HG03571 (cell line): ENCODE results near the gene NMU.
"Not testable (repeated sequence)": the region's sequence is repeated elsewhere in the genome, so short reads cannot be mapped to it uniquely, and the experiment has no call there.

Experiments
- ATAC-seq: cut with Tn5 transposase; IDR thresholded peaks from one replicate; pipeline ENCODE4 v1.9.1; 2021; ENCODE audit not compliant: unreplicated experiment

The NMU gene

DNA sequence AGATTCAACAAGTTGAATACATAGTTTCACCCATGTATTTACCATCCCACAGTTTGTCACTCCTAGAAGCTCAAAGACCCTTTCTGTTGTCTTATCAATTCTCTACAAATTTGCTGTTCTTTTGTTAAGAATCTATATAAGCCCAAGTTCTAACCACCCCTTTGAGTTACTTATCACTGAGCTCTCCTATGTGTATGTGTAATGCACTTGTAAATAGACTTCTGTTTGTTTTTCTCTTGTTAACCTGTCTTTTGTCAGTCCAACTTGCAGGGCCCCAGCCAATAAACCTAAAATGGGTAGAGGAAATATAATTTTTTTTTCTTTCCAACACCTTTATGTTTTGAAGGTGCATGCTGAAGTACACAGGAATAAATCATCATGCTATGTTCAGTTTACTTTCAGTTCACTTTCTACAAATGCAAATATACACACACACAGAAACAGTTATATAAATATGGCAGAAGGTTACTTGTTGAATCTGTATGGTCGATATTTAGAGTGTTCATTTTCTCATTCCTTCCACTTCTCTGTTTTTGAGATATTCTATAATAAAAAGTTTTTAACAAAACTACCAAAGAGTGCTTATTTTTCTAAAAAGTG, 67.1 kb downstream of the NMU start:
- ATAC-seq, result no peak

DNA sequence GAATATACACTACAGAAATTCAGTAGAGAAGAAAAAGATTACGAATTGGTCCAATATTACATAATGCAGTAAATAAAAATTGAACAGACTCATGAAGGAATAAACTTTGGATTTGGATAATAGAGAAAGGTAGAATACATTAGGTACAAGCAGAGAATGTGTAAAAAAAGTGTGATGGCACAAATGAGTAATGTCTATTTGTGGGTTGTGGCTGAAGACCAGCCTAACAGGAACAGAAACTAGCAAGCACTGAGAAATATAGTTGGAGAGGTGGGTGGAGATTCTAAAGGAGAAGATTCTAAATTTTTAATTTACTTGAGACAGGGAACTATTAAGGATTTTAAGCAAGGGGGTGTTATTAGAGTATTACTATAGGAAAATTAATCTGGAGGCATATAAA, 74.2 kb downstream of the NMU start:
- peak; percentile 97 for ATAC-seq

DNA sequence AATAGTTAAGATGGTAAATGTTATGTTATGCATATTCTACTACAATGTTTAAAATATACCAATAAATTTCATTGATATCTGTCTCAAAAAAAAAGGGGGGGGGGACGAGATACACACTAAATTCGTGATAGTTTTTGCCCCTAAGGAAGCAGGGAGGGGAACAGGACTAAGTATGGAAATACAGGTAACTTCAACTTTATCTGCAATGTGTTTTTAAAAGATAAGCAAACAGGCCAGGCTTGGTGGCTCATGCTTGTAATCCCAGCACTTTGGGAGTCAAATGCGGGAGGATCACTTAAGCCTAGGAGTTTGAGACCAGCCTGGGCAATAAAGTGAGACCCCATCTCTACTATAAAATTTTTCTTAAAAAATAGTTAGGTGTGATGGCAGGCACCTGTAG, 76.0 kb downstream of the NMU start:
- ATAC-seq, result no peak

DNA sequence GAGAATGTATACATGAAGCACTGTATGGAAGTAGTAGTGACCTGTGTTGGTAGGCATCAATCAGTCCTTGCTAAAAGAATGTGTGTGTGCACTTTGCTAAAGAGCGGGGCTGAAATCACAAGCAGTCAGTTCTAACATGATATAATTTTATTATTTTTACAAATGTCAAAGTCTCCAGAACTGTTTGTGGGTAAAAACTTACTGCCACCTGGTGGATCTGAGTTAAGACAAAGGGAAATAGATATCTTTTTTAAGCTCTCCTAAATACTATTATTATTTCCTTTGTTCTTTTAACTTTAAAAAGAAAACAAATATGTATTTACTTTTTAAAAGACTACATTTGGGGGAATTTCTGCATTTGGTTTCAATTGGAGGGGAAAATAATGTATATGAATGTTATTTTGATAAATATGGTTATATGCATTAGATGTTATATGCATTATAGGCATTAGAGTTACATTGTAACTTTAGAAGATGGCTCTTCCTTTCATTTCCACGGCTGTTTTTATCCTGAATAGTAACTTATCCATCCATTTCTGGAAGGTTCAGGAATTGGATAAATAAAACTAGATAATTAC, 81.6 kb downstream of the NMU start:
- no peak for ATAC-seq

DNA sequence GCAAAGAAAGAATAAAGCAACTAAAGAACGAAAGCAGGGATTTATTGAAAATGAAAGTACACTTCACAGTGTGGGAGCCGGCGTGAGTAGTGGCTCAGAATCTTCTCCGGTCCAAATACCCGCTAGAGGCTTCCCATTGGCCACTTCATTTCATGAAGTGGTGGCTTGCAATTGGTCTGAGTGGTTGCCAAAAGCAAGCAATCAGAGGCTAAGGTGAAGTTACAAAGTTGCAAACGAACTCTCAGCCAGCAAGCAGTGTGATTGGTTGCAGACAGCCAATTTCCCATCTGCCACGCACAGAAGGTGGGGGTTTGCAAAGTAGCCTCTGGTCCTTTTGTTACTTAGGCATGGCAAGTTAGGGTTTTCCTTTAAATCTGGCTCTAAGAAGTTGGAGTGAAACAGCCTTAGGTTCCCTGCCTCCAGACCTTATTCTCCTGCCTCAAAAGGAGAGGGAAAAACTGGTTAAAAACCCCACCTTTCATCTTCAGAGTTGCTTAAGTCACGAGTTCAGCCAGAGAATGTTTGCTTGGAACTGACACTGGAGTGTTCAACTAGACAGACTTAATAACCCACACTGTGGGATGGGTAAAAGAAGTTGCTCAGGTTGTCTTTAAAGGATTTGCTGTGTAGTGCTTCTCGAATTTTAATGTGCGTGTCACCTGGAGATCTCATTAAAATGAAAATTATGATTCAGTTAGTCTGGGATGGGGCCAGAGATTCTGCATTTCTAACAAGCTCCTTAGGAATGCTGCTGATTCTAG, 82.5 kb downstream of the NMU start:
- no peak for ATAC-seq

DNA sequence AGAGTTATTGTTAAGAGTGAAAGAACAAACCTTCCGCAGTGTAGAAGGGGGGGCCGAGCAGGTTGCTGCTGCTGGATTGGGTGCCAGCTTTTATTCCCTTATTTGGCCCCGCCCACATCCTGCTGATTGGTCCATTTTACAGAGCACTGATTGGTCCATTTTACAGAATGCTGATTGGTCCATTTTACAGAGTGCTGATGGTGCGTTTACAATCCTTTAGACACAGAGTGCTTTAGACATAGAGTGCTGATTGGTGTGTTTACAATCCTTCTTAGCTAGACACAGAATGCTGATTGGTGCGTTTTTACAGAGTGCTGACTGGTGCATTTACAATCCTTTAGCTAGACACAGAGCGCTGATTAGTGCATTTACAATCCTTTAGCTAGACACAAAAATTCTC, 84.1 kb downstream of the NMU start:
- ATAC-seq, result not testable (repeated sequence)

DNA sequence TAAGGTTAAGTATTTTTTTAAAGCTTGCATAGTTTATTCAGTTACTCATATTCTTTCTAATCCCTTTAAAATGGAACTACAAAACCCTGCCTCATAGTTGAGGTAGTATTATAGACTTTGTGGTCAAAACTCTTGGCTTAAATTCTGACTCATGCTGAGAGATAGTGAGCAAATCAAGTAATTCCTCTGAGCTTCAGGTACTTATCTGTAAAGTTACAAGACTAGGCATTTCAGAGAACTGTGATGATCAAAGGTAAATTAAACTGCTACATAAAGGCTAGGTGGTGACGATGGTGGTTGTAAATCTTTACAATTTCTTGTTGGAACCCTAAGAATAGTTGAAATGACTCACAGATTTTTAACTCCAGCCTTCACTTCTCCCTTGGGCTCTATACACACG, 86.2 kb downstream of the NMU start:
- no peak for ATAC-seq

DNA sequence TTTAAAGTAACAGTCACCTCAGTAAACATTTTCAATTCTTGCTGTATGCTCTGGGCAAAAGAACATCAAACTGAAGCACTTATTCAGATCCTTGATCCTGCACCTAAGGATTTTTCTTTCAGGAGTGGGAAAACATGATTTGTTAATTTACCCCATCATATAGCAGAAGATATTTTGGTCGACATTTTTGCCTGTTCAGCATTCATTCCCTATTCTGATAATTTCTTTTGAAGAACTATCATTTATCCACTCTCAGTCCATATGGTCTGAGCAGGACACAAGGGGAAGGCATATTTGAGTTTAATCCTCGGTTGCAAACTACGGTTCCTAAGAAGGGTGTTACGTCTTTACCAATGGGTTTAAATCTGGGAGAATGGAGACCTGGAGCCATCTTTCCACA, 88.2 kb downstream of the NMU start:
- ATAC-seq, result no peak

DNA sequence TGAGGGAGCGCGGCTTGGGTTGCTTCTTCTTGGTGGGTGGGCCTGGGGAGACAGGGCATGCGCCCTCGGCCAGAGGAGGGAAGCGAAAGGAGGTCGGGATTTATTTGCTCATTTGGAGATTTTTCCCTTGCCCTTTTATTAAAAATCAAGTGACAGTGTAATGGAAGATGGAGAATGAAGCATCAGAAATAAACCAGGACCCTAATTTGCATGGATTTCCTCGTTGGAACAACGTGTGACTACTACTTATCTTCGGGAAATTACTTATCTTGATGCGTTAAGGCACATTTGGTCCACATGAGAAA, 88.7 kb downstream of the NMU start:
- no peak for ATAC-seq

DNA sequence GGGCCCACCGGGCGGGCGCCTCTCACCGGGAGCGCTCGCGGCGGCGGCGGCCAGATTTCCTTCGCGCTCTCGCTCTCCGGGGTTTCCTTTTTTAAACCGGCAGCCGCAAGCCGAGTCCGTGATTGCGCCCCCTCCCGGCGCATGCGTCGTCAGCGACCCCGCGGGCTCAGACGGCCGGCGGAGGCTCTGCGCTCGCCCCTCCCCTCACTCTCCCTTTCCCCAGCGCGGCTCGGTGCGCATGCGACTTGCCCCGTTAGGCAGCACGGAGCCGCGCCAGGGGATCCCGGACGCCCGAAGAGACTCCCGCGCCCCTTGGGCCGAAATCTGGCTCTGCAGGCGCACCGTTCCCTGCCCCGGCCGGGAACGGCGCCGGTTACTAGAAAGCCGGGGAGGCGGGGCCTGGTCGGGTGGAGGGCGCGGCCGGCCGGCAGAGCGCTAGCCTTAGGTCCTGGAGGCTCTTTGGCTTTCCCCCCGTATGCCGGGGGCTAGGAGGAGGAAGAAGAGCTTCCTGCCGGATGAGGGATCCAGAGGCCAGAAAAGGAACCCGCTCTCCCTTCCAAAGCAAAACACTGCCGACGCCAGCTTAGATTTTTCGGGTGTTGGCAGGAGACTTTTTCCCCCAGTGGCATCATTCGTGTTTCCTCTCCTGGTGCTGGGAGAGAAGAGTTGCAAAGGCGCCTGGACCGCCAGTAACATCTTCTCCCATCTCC, 89.2 kb downstream of the NMU start, which contains the start of gene CLOCK:
Gene CLOCK (minus strand): TSS at position 154 of the 710 bp plus-strand sequence. CDS start 64,124 bp downstream, outside the sequence.
- peak; percentile 70 for ATAC-seq

DNA sequence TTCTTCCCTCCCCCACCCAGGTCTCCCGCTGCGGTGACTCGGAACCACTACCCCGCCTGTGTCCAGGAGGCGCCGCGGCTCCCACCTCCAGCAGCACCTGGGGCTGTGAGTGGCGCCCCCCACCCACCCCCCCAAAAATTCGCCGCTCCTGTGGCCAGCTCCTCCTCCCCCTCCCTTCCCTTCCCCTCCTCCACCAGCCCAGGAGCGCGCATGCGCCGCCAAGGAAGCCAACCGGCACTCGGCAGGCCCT, 89.7 kb downstream of the NMU start:
- ATAC-seq, result peak; percentile 45

DNA sequence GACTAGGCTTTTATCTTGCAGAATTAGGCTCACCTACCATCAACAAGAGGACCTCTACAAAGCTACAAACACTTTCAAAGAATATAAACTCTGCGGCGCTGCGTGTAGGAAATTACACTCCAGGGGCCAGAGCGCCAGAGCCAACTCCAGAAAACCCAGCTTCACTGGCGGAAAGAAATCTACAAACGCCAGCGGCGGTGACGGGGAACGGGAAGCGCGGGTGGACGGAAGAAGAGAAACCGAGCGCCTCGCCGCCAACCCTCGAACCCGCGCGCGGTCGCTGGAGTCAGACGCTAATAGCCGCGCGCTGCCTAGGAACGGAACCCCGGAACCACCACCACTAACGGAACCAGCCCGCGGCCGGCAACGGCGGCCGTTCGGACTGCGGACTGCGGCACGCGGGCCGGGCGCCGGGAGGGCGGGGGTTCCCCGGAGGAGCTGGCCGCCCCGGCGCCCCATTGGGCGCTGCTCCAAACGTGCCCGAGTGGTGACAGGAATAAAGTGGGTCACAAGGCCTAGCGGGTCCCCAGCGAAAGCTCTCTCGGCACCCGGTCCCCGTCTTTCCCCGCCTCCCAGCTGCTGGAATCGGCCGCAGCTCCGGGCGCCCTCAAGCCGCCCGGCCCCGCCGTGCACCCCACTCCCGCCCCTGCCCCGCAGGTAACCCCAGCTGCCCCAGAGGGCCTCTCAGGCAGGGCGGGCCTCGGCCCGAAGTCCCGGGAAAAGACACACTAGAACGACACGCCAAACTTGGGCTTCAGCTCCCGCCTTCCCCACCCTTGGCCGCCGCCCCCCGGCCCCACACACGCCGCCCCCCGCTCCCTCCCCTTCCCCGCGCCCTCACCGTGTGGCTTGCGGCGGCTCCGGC, 90.2 kb downstream of the NMU start:
- peak; percentile 36 for ATAC-seq
